DMS79 treated with DMSO at 0.1 percent for 48 hours (cell line): Measurements from ENCODE around the gene DRD3.

Experiments
- DNase-seq: peaks from one replicate; lab custom pipeline; 2025; lab: John Stamatoyannopoulos, UW

Gene DRD3

GRCh38 chr3:114179575-114179974, 723 bp upstream of the DRD3 start:
- peak; percentile 4 for DNase-seq

- no peak for DNase-seq
Measured at GRCh38 chr3:114176890-114177289, 2.0 kb downstream of the DRD3 start.

GRCh38 chr3:114176487-114176886, 2.4 kb downstream of the DRD3 start:
- no peak for DNase-seq

- no peak for DNase-seq
Measured at GRCh38 chr3:114175204-114175987, 3.5 kb downstream of the DRD3 start.

GRCh38 chr3:114171677-114172076, 7.2 kb downstream of the DRD3 start:
- DNase-seq: no peak

- no peak for DNase-seq
Measured at GRCh38 chr3:114168150-114168549, 10.7 kb downstream of the DRD3 start.

GRCh38 chr3:114157321-114157720, 21.5 kb downstream of the DRD3 start:
- DNase-seq: no peak

GRCh38 chr3:114155370-114155821, 23.5 kb downstream of the DRD3 start:
- no peak for DNase-seq

- peak; percentile 60 for DNase-seq
Measured at GRCh38 chr3:114154321-114154821, 24.5 kb downstream of the DRD3 start.

- peak; percentile 91 for DNase-seq
Measured at GRCh38 chr3:114152519-114153151, 26.2 kb downstream of the DRD3 start.

GRCh38 chr3:114151091-114151490, 27.8 kb downstream of the DRD3 start:
- no peak for DNase-seq

GRCh38 chr3:114147251-114147650, 31.6 kb downstream of the DRD3 start:
- no peak for DNase-seq

- DNase-seq: no peak
Measured at GRCh38 chr3:114144909-114145688, 33.8 kb downstream of the DRD3 start.

- no peak for DNase-seq
Measured at GRCh38 chr3:114143817-114144216, 35.0 kb downstream of the DRD3 start.

- no peak for DNase-seq
Measured at GRCh38 chr3:114139836-114140235, 39.0 kb downstream of the DRD3 start.

- no peak for DNase-seq
Measured at GRCh38 chr3:114133947-114134346, 44.9 kb downstream of the DRD3 start.

GRCh38 chr3:114132500-114132899, 46.4 kb downstream of the DRD3 start:
- DNase-seq: no peak

- DNase-seq: no peak
Measured at GRCh38 chr3:114128826-114129225, 50.0 kb downstream of the DRD3 start.

- DNase-seq: no peak
Measured at GRCh38 chr3:114128231-114128630, 50.6 kb downstream of the DRD3 start.

- DNase-seq: no peak
Measured at GRCh38 chr3:114127517-114127916, 51.3 kb downstream of the DRD3 start.

GRCh38 chr3:114126461-114126860, 52.4 kb downstream of the DRD3 start:
- DNase-seq: no peak

- no peak for DNase-seq
Measured at GRCh38 chr3:114122027-114122709, 56.7 kb downstream of the DRD3 start.
